ENCODE data around the gene GABPA.

GABPA gene

GRCh38 chr21:25734654-25734903, 193 bp upstream of the GABPA start:
- DNase-seq (ENCODE audit: low read depth, low spot score): no peak
- ChIA-PET CTCF (interaction anchor here (0.6 to 2.3 kb wide), 5 partner anchors 10 to 128 kb away, joined by 3 to 18 read pairs (median 3); no protein-coding TSS in a partner anchor), POLR2A (interaction anchor here (0.9 kb wide), 1 partner anchor 35 kb away, joined by 4 read pairs; no protein-coding TSS in a partner anchor)
- TF ChIP-seq CTCF (IDR thresholded peaks at IDR 0.05; ENCODE audit: insufficient read depth, low read length, missing control alignments): no peak
- peak overlapping the region; percentile 97 for H3K4me3 ChIP-seq (ENCODE audit: low read depth, low read length)

- TF ChIP-seq CTCF (IDR thresholded peaks at IDR 0.05; ENCODE audit: insufficient read depth, low read length, missing control alignments): no peak
- CTCF ChIA-PET: interaction anchor here (0.7 to 2.3 kb wide), 3 partner anchors 65 to 127 kb away, joined by 4 to 18 read pairs (median 4); no protein-coding TSS in a partner anchor
- DNase-seq (ENCODE audit: low read depth, low spot score): no peak
- H3K4me3 ChIP-seq (ENCODE audit: low read depth, low read length): peak overlapping the region; percentile 97
- POLR2A ChIA-PET: no interaction called here
Measured at GRCh38 chr21:25735646-25736597, 1.1 kb downstream of the GABPA start.

- H3K4me3 ChIP-seq (ENCODE audit: low read depth, low read length): no peak overlapping the region
- ChIA-PET POLR2A (no interaction called here), CTCF (no interaction called here)
- no peak for TF ChIP-seq CTCF (IDR thresholded peaks at IDR 0.05; ENCODE audit: insufficient read depth, low read length, missing control alignments)
- DNase-seq (ENCODE audit: low read depth, low spot score): no peak
Measured at GRCh38 chr21:25737421-25737820, 2.6 kb downstream of the GABPA start.

- no peak for TF ChIP-seq CTCF (IDR thresholded peaks at IDR 0.05; ENCODE audit: insufficient read depth, low read length, missing control alignments)
- POLR2A ChIA-PET: no interaction called here
- CTCF ChIA-PET: no interaction called here
- H3K4me3 ChIP-seq (ENCODE audit: low read depth, low read length): no peak overlapping the region
- DNase-seq (ENCODE audit: low read depth, low spot score): no peak
Measured at GRCh38 chr21:25742900-25743299, 8.1 kb downstream of the GABPA start.

- H3K4me3 ChIP-seq (ENCODE audit: low read depth, low read length): no peak overlapping the region
- POLR2A ChIA-PET: no interaction called here
- CTCF ChIA-PET: interaction anchor here (1.2 to 1.3 kb wide), 2 partner anchors 10 to 137 kb away, joined by 3 read pairs; partner anchors contain the start of genes ATP5PF and GABPA
- no peak for DNase-seq (ENCODE audit: low read depth, low spot score)
- TF ChIP-seq CTCF (IDR thresholded peaks at IDR 0.05; ENCODE audit: insufficient read depth, low read length, missing control alignments): no peak
Measured at GRCh38 chr21:25744854-25745253, 10.1 kb downstream of the GABPA start.

- ChIA-PET CTCF (interaction anchor here (2.1 kb wide), 1 partner anchor 51 kb away, joined by 4 read pairs; no protein-coding TSS in a partner anchor), POLR2A (no interaction called here)
- DNase-seq (ENCODE audit: low read depth, low spot score): no peak
- TF ChIP-seq CTCF (IDR thresholded peaks at IDR 0.05; ENCODE audit: insufficient read depth, low read length, missing control alignments): no peak
- no peak overlapping the region for H3K4me3 ChIP-seq (ENCODE audit: low read depth, low read length)
Measured at GRCh38 chr21:25750085-25750484, 15.3 kb downstream of the GABPA start.
